ENCODE data around the gene ZFAND2A.
"Not testable (repeated sequence)": the region's sequence is repeated elsewhere in the genome, so short reads cannot be mapped to it uniquely, and the experiment has no call there.

Gene ZFAND2A, protein sequence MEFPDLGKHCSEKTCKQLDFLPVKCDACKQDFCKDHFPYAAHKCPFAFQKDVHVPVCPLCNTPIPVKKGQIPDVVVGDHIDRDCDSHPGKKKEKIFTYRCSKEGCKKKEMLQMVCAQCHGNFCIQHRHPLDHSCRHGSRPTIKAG

GRCh38 chr7:1159891-1160669 is at the start of gene ZFAND2A:
Gene ZFAND2A (minus strand): TSS chr7:1160196. CDS start chr7:1158212, 1,984 bp downstream.
- peak; percentile 99 for DNase-seq (ENCODE audit: low read depth)

DNA sequence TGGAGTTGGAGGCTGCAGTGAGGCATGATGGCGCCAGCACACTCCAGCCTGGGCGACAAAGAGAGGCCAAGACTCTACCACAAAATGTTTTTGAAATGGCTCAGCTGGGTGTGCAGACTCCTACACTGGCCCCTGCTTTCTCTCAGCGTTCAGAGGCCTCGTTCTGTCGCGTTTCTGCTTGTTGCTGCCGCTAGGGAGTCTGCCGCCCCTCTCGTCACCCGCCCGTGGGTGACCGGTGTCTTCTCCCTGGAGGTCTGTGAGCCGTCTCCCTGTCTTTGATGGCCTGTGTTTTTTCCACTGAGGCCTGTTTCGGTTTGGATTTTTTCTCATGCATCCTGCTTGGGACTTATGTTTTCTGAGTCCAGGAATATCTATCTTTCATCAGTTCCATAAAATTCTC is 49.1 kb upstream of the ZFAND2A start:
- DNase-seq (ENCODE audit: low read depth) = no peak

DNA sequence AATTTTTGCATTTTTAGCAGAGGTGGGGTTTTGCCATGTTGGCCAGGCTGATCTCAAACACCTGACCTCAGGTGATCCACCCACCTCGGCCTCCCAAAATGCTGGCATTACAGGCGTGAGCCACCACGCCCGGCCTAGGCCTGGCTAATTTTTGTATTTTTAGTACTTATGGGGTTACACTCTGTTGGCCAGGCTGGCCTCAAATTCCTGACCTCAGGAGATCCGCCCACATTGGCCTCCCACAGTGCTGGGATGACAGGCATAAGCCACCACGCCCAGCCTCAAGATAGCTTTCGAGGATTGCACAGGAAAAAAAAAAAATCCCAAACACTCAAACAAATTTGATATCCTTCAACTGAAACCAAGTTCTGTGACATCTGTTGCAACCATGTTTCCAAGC is 45.7 kb upstream of the ZFAND2A start:
- not testable (repeated sequence) for DNase-seq (ENCODE audit: low read depth)

GRCh38 chr7:1204460-1205140 is 44.6 kb upstream of the ZFAND2A start:
- no peak for DNase-seq (ENCODE audit: low read depth)

- not testable (repeated sequence) for DNase-seq (ENCODE audit: low read depth)
These were observed 42.9 kb upstream of the ZFAND2A start for GRCh38 chr7:1202914-1203313.

GRCh38 chr7:1201916-1202315 is 41.9 kb upstream of the ZFAND2A start:
- DNase-seq (ENCODE audit: low read depth) = no peak

GRCh38 chr7:1200045-1200444 is 40.0 kb upstream of the ZFAND2A start:
- DNase-seq (ENCODE audit: low read depth) = no peak

DNA sequence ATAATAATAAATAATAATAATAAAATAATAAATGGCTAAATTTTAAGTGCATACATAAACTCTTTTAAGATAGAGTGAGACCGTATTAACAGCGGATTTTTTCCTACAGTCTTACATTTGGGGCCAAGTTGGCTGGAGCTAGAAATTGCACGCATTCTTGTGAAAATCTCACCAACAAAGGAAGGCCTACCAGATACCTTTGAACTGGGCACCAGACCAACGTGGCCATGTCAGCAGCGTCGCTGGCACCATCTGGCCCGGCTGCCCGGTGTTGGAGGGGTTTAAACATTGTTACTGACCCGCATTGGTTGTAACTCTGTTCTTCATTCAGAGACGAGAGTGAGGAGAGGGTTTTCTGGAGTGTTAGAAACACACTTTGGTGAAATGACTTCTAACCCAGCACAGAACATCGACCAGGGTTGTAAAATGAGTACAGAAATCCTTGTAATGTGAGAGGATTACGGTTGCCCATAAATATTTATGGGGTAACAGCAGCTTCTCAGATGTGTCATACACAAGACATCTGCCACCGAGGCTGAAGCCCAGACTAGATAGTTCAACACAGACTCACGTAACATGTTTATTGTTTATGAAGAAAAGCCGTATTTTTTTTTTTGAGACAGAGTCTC is 38.1 kb upstream of the ZFAND2A start:
- DNase-seq (ENCODE audit: low read depth) = no peak

DNA sequence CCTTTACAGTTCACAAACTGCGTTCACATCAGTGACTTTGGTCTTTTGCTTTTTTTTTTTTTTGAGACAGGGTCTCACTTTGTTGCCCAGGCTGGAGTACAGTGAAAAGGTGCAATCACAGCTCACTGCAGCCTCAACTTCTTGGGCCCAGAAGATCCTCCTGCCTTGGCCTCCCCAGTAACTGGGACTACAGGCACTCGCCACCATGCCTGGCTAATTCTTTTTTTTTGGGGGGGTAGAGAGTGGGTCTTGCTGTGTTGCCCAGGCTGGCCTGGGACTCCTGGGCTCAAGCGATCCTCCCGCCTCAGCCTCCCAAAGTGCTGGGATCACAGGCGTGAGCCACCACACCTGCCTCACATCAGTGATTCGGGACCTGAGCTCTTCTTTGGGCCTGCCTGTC is 37.0 kb upstream of the ZFAND2A start:
- no peak for DNase-seq (ENCODE audit: low read depth)

DNA sequence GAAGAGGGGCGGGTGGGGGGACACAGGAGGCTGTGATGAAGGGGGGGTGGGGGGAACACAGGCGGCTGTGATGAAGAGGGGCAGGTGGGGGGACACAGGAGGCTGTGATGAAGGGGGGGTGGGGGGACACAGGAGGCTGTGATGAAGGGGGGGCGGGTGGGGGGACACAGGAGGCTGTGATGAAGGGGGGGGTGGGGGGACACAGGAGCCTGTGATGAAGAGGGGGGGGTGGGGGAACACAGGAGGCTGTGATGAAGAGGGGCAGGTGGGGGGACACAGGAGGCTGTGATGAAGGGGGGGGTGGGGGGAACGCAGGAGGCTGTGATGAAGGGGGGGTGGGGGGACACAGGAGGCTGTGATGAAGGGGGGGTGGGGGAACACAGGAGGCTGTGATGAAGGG is 36.4 kb upstream of the ZFAND2A start:
- not testable (repeated sequence) for DNase-seq (ENCODE audit: low read depth)

- DNase-seq (ENCODE audit: low read depth) = no peak
These were observed 33.8 kb upstream of the ZFAND2A start for GRCh38 chr7:1193593-1194424.

DNA sequence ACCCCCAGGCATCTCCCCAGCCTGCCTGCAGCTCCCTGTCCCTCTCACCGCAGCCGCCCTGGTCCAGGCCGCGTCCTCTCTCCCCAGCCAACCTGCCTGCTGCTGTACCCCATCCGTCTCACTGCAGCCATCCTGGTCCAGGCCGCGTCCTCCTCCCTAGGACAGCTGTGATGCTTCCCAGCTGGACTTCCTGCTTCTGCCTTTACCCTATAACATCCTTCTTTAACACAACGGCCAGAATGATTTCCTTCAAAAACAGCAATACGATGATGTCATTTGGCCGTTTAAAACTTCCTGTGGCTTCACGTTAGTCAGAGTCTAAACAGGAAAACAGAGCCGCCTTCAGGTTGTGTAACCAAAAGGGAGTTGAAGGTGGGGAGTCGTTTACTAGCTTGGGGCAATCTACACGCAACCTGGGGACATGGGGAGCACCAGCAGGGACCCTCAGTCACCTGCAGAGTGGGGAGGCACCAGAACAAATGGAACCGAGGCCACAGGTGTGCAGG is 32.2 kb upstream of the ZFAND2A start:
- no peak for DNase-seq (ENCODE audit: low read depth)

DNA sequence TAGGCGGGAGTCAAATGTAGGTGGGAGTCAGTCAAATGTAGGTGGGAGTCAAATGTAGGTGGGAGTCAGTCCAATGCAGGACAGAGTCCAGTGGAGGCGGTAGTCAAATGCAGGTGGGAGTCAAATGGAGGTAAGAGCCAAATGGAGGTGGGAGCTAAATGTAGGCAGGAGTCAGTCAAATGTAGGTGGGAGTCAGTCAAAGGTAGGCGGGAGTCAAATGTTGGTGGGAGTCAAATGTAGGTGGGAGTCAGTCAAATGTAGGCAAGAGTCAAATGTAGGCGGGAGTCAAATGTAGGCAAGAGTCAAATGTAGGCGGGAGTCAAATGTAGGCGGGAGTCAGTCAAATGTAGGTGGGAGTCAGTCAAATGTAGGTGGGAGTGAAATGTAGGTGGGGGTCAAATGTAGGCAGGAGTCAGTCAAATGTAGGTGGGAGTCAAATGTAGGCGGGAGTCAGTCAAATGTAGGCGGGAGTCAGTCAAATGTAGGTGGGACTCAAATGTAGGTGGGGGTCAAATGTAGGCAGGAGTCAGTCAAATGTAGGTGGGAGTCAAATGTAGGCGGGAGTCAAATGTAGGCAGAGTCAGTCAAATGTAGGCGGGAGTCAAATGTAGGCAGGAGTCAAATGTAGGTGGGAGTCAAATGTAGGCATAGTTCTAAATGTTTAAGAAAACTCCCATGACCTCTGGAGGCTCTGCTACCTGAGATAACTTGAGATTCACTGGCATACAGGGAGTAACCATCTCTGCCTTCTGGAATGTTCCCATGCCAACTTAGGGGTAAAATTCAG is 30.2 kb upstream of the ZFAND2A start:
- DNase-seq (ENCODE audit: low read depth) = no peak

DNA sequence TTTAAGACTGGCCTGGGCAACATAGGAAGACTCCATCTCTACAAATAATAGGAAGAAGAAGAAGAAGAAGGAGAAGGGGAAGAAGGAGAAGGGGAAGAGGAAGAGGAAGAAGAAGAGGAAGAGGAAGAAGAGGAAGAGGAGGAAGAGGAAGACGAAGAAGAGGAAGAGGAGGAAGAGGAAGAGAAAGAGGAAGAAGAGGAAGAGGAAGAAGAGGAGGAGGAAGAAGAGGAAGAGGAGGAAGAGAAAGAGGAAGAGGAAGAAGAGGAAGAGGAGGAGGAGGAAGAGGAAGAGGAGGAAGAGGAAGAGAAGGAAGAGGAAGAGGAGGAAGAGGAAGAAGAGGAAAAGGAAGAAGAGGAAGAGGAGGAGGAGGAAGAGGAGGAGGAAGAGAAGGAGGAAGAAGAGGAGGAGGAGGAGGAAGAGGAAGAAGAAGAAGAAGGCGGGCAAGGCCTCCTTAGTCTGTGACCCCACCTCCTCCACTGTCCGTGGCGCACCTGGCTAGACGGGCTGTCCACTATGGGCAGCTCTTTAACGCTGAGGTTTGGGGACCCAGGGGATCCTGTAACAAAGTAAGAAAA is 28.8 kb upstream of the ZFAND2A start:
- no peak for DNase-seq (ENCODE audit: low read depth)

GRCh38 chr7:1187127-1187526 is 27.1 kb upstream of the ZFAND2A start:
- no peak for DNase-seq (ENCODE audit: low read depth)

GRCh38 chr7:1181640-1182039 is 21.6 kb upstream of the ZFAND2A start:
- no peak for DNase-seq (ENCODE audit: low read depth)

DNA sequence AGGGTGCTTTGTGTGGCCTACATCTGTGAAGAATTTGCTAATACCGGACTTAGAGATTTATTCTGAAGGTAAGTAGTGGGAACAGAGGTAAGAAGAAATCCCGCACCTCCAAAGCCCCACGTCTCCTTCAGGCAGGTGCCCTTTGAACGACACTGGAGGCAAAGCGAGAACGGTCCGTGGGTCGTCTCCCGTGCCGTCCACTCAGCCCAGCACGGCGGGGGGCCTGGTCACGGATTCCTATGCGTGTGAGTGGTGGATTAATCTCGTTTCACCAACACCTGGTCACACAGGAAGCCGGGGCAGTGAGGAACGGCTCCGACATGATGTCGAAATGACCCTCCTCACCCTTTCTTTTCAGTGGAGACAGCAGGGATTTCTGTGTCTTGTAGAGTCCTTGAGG is 21.0 kb upstream of the ZFAND2A start:
- no peak for DNase-seq (ENCODE audit: low read depth)

- DNase-seq (ENCODE audit: low read depth) = peak; percentile 79
These were observed 16.9 kb upstream of the ZFAND2A start for GRCh38 chr7:1176891-1177373.

GRCh38 chr7:1175967-1176851 is 16.2 kb upstream of the ZFAND2A start:
- DNase-seq (ENCODE audit: low read depth) = peak; percentile 89

Data from stimulated activated CD8-positive, alpha-beta memory T cell treated with anti-CD3 and anti-CD28 coated beads, Interleukin-15, amount 100 ng/mL, for 24 hours (primary cell).